K562 (cell line): ENCODE data around the gene CTXND1. TPM values are rescaled to one million over a fixed set of nuclear protein-coding genes. Genes with fewer than 3 reads are reported as not detected.

ENCODE experiments used
- CBX1 ChIP-seq: sonication (generic); IDR thresholded peaks from 2 replicates; pipeline ENCODE4 v1.6.1; 2016; ENCODE audit warnings: antibody characterized with exemption, low read depth, mild to moderate bottlenecking
- CTCFL ChIP-seq: IDR thresholded peaks from 2 replicates; pipeline ENCODE4 v1.6.1; 2011; ENCODE audit warnings: borderline replicate concordance, low read depth, mild to moderate bottlenecking, moderate library complexity, low read length; ENCODE audit not compliant: insufficient read depth, poor library complexity, severe bottlenecking
- DACH1 ChIP-seq: fragments of 450-650 bp; IDR thresholded peaks from 2 replicates; pipeline ENCODE4 v1.6.1; 2018; ENCODE audit not compliant: partially characterized antibody
- FOXK2 ChIP-seq, 2 experiments: fragments of 450-650 bp; IDR thresholded peaks in 1 of 2; conservative IDR thresholded peaks in 1 of 2; 2 replicates each; pipeline ENCODE4 v1.6.1; 2016; ENCODE audit warnings: low read depth in 2 of 2, mild to moderate bottlenecking in 1 of 2
- ID3 ChIP-seq, 2 experiments: fragments of 250-450 bp in 1 of 2; fragments of 450-650 bp in 1 of 2; sonication (Bioruptor Pico) in 1 of 2; IDR thresholded peaks; 2 replicates each; pipeline versions ENCODE4 v1.6.1 to v1.8.0; 2016 to 2021; ENCODE audit warnings: mild to moderate bottlenecking in 2 of 2, moderate library complexity in 2 of 2, missing compliant biosample characterization in 1 of 2, missing genetic modification characterization in 1 of 2
- KLF16 ChIP-seq: IDR thresholded peaks from 2 replicates; pipeline ENCODE4 v1.6.1; 2016; ENCODE audit warnings: antibody characterized with exemption
- PCBP2 ChIP-seq: fragments of 200-400 bp; formaldehyde crosslinking; IDR thresholded peaks from 2 replicates; pipeline ENCODE4 v1.6.1; 2018; ENCODE audit warnings: low read length, low read depth, mild to moderate bottlenecking, moderate library complexity; ENCODE audit not compliant: poor library complexity, severe bottlenecking
- POLR2A ChIP-seq: fragments of 450-650 bp; conservative IDR thresholded peaks from 2 replicates; pipeline ENCODE4 v1.6.1; 2016
- PRPF4 ChIP-seq: fragments of 200-400 bp; formaldehyde crosslinking; IDR thresholded peaks from one replicate; pipeline ENCODE4 v1.6.1; 2017; ENCODE audit warnings: low read length, low read depth, mild to moderate bottlenecking; ENCODE audit not compliant: insufficient read depth, poor library complexity, severe bottlenecking
- RBM15 ChIP-seq: fragments of 200-400 bp; formaldehyde crosslinking; IDR thresholded peaks from 2 replicates; pipeline ENCODE4 v1.6.1; 2018; ENCODE audit warnings: mild to moderate bottlenecking, low read length, moderate library complexity; ENCODE audit not compliant: insufficient read depth
- RBM34 ChIP-seq: fragments of 200-400 bp; formaldehyde crosslinking; IDR thresholded peaks from 2 replicates; pipeline ENCODE4 v1.6.1; 2018; ENCODE audit warnings: low read length, borderline replicate concordance; ENCODE audit not compliant: insufficient read depth
- SMARCB1 ChIP-seq: IDR thresholded peaks from 2 replicates; pipeline ENCODE4 v1.6.1; 2011; ENCODE audit warnings: improper control_type of control experiment, low read depth; ENCODE audit not compliant: insufficient read length
- STAT5B ChIP-seq: fragments of 250-450 bp; sonication (Bioruptor Pico); IDR thresholded peaks from 2 replicates; pipeline ENCODE4 v1.8.0; 2021; ENCODE audit warnings: mild to moderate bottlenecking, inconsistent platforms
- ZBTB1 ChIP-seq: sonication (generic); formaldehyde crosslinking; IDR thresholded peaks from 2 replicates; pipeline ENCODE4 v1.8.1; 2023; ENCODE audit warnings: missing genetic modification reagents, low read depth, mild to moderate bottlenecking, borderline replicate concordance
- ZNF561 ChIP-seq: fragments of 450-650 bp; formaldehyde crosslinking; conservative IDR thresholded peaks from 2 replicates; pipeline ENCODE4 v1.4.0; 2020; ENCODE audit warnings: mild to moderate bottlenecking, moderate library complexity
- polyA plus RNA-seq, 8 experiments: library from polyadenylated mRNA; depleted of rRNA in 4 of 8; stranded (reverse) in 5 of 8; unstranded in 3 of 8; fragments of >200 nt; fragmentation: Nextera tagmentation in 2 of 8; fragmentation: Illumina TruSeq in 1 of 8; extraction: Ambion mirVana in 2 of 8; extraction: Trizol in 1 of 8; gene quantifications; 2 replicates each; pipeline versions ENCODE4 v1.2.1 to v1.2.3, GENCODE V29; 2011 to 2014; ENCODE audit warnings: inconsistent platforms in 1 of 8, missing spikeins in 1 of 8
- total RNA-seq, 7 experiments: library from RNA; depleted of rRNA in 6 of 7; stranded (reverse); fragments of >200 nt in 6 of 7; fragmentation: Illumina TruSeq in 2 of 7; extraction: Trizol in 2 of 7; gene quantifications; 2 replicates each; pipeline versions ENCODE4 v1.2.1 to v1.2.3, GENCODE V29; 2011 to 2021; ENCODE audit warnings: low replicate concordance in 1 of 7
- TF ChIP-seq, protein P1 (sequence below): fragments of 250-450 bp; sonication (Bioruptor Pico); IDR thresholded peaks from 2 replicates; pipeline ENCODE4 v1.9.0; 2021; ENCODE audit warnings: mild to moderate bottlenecking
- TF ChIP-seq, protein P2 (sequence below): sonication (generic); formaldehyde crosslinking; IDR thresholded peaks from 2 replicates; pipeline ENCODE4 v1.5.0; 2020; ENCODE audit warnings: missing genetic modification reagents
- TF ChIP-seq, protein P3 (sequence below): conservative IDR thresholded peaks from 2 replicates; pipeline ENCODE4 v1.6.1; 2011; ENCODE audit warnings: low read depth, mild to moderate bottlenecking, low read length; ENCODE audit not compliant: control insufficient read depth

The CTXND1 gene
- total and polyA plus RNA-seq, 9 of the 15 experiments (the other 6 are each of a cell fraction or from before 2014, with no cell fraction given), result 0.04 TPM; not detected in 7

DNA sequence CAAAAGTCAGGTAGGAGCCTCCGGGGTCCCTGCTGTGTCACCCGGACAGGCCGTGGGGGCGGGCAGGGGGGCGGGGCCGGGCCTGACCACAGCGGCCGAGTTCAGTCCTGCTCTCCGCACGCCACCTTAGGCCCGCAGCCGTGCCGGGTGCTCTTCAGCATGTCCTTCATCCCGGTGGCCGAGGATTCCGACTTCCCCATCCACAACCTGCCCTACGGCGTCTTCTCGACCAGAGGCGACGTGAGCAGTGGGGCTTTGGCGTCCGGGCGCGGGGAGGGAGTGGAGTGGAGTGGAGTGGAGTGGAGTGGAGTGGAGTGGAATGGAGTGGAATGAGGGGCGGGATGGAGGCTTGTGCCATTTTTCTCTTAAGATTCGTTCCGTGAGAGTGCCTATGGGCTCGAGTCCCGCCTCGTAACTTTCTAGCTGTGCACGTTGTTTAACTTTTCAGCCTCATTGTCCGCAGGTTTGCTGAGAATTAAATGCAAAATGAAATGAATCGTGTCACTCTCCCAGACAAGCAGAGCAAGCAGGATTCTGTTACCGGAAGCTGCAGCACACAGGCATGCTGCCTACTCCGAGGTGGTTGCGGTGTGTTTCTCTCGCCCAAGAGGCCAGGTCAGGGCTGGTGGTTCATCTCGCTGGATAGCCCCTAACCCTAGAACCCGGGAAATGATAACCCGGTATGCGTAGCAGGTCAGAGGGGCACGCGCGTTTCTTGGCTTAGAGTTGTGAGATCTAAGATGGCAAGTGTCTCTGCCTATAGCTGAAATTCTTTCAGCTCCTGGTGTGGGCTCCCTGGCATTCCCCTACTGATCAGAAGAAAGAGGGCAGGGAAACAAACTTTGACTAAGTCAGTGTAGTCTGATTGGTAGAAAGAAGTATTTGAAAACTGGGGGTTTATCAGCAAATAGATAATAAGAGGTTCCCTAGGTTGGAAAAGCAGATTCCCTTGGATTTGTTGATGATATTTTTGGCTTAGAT lies 98.8 kb downstream of the CTXND1 start, which contains the start of gene FAH (continued):
- TF ChIP-seq, protein P1, sequence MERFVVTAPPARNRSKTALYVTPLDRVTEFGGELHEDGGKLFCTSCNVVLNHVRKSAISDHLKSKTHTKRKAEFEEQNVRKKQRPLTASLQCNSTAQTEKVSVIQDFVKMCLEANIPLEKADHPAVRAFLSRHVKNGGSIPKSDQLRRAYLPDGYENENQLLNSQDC (CRISPR knock-in tag), result 0 out of 2 replicates have a peak, but pooled peaks have one; percentile 19
- TF ChIP-seq PCBP2 (no peak), ZNF561 (CRISPR knock-in tag) (no peak), FOXK2 (conservative IDR thresholded peaks at IDR 0.05 in 1 of 2, IDR thresholded peaks at IDR 0.05 in 1 of 2; ENCODE audit: low read depth in 2 of 2) (0 out of 4 replicates have a peak, but pooled peaks of 1 of the 2 experiments have one; percentile 34), ZBTB1 (CRISPR knock-in tag) (0 out of 2 replicates have a peak, but pooled peaks have one; percentile 74), CTCFL (no peak), RBM34 (no peak), ID3 (CRISPR knock-in tag; IDR thresholded peaks at IDR 0.05) (no peak), ID3 (tag; IDR thresholded peaks at IDR 0.05) (no peak), KLF16 (no peak), RBM15 (no peak), PRPF4 (no peak), DACH1 (no peak), POLR2A (peak; percentile 75), STAT5B (no peak), CBX1 (no peak), SMARCB1 (no peak)
- TF ChIP-seq, protein P2, sequence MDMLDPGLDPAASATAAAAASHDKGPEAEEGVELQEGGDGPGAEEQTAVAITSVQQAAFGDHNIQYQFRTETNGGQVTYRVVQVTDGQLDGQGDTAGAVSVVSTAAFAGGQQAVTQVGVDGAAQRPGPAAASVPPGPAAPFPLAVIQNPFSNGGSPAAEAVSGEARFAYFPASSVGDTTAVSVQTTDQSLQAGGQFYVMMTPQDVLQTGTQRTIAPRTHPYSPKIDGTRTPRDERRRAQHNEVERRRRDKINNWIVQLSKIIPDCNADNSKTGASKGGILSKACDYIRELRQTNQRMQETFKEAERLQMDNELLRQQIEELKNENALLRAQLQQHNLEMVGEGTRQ, result no peak
- TF ChIP-seq, protein P3, sequence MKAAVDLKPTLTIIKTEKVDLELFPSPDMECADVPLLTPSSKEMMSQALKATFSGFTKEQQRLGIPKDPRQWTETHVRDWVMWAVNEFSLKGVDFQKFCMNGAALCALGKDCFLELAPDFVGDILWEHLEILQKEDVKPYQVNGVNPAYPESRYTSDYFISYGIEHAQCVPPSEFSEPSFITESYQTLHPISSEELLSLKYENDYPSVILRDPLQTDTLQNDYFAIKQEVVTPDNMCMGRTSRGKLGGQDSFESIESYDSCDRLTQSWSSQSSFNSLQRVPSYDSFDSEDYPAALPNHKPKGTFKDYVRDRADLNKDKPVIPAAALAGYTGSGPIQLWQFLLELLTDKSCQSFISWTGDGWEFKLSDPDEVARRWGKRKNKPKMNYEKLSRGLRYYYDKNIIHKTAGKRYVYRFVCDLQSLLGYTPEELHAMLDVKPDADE, result peak; percentile 55; the same call in 1 of the 2 replicates
